Suppressor macrophage (primary cell): ENCODE results near the gene ENDOU.

ENCODE experiments used
- DNase-seq, 4 experiments: peaks; one replicate each; pipeline ENCODE4 v3.0.0-alpha.2; 2020 to 2022

Gene ENDOU

DNA sequence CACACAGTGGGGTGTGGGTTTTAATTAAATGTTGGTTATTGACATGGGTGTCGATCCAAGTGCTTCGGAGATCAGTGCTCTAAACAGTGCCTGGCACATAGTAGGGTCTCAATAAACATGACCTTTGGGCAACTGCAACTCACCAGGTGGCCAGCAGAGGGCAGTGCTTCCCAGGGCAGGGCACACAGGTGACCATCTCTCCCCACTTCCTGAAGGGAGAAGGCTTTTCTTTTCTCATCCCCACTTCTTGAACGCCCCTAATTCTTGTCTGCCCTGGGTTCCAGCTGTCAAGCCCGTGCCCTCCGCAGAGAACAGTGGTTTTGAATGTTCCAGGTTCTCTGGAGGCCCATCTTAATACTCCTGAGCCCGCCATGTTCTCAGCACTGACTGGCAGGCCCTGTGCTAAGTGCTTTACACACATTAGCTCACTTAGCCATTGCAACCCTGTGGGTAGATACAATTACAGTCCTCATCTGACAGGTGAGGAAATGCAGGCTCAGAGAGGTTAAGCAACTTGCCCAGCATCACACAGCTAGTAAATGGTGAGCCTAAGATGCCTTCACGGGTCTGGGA, 17.0 kb upstream of the ENDOU start:
- peak; percentile 37 to 70 (median 52) for DNase-seq

DNA sequence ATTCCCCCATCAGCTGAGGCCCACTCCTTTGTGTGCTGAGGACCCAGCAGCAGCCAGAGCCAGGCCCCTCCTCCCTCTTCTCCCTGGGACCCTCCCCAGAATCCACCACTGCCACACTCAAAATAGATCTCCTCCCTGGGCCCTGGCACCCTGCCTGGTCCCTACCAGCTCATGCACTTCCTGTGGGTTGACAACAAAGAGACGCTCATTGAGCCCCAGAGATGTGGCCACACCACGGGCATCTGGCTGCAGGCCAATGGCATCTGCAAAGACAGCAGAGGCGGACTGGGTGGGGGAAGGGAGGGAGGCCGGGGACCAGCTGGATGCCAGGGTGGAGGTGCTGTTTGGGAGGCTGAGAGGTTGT, 16.0 kb upstream of the ENDOU start:
- DNase-seq: peak; percentile 82 to 90 (median 88)

DNA sequence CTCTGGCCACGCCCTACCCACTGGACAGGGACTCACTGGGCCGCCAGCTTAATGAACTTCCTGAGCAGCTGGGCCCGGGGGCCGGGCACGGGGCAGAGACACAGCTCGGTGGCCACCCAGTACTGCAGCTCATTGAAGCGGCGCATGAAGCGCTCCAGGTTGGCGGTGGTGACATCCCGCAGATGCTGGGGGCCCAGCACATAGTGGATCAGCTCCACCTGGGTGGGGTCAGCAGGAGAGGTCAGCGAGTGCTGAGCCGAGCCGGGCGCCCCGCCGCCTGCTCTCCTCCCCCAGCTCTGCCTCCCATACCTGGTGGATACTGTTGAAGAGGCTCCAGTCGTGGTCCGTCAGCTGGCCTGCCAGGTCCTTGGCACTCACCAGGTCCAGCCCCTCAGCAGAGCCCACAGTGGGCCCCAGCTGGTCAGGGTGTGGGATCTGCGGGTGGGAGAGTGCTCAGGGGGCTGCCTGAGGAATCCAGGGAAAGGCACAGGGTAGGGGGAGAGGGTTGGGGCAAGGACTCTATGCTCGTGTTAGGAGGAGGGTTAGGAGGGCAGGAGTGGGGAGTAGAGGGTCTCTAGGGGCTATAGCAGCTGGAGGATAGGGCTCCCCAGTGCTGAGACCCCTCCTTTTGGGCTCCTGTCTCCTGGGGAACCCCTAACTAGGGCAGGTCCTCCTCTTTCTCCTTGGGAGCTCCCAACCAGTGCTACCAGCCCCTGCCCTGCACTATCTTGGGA, 15.5 kb upstream of the ENDOU start:
- no peak for DNase-seq

GRCh38 chr12:47739979-47740378, 14.7 kb upstream of the ENDOU start:
- DNase-seq: no peak

DNA sequence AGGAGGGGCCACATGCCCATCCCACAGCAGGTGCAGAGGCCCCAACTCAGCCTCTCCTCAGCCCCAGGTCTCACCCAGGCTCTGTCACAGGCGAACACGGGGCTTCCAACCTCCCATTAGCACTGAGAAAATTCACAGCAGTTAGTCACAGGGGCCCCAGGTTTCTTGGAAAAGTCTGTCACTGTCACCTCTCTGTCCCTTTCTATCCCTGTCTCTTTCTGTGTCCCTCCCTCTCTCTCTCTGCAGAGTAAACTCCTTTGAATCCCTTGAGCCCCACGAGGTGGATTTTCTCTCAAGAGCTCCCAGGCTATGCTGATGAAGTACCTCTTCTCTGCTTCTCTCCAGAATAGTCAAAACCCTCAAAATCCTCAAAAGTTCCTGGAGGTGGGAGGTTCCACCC, 14.0 kb upstream of the ENDOU start:
- no peak for DNase-seq

GRCh38 chr12:47737936-47738594, 12.8 kb upstream of the ENDOU start:
- no peak for DNase-seq

DNA sequence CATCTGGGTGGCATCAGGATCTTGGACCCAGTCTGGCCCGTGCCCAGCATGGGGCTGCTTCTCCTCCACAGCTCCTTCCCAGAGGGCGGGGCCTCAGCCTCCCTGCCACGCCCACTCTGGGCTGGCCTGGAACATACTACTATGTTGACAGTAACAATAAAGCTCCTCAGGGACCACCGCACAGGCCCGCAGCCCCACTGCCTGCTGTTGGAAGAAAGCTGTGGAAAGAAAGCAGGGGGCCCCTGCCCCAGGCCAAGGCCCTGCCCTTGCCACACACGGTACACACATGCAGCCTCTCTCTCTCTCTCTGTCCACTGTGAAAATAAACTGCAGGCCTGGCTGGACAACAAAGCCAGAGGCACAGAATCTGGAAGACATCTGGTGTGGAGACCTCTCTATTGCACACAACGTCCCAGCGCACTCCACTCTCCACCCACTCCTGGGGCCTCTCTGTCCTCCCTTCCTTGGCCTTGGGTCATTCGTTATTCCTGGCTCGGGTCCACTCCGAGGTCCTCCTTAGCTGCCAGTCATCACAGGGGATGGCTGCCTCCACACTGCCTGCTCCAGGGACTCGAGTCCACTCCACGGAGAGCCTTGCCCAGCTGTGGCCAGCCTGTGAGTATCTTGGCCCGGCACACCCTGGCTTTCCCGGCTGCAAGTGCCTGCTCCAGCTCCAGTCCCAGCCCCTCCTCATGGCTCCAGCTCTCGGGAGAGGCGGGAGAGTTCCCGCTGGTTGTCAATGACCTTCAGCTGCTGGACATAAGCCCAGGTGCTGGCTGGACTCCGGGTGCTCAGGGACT, 11.8 kb upstream of the ENDOU start:
- DNase-seq: no peak

DNA sequence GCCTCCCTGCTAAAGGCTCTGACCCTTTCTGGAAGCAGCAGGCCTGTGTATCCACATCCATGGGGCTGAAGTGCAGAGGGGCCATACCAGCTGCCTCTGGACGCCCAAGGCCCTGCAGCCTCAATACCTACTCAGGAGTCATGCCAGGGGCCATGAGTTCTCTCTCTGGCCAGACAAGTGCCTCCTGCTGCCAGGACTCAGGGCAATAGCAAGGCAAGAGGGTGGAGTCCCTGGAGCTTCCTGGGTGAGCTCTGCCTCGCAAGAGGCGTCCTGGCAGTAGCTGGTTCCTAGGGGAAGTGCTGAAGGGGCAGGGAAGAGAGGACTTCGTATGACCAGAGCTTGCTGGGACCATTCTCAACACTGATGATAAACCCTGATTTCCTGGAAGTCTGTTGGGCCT, 10.9 kb upstream of the ENDOU start:
- DNase-seq: peak; percentile 30 to 65 (median 58)

DNA sequence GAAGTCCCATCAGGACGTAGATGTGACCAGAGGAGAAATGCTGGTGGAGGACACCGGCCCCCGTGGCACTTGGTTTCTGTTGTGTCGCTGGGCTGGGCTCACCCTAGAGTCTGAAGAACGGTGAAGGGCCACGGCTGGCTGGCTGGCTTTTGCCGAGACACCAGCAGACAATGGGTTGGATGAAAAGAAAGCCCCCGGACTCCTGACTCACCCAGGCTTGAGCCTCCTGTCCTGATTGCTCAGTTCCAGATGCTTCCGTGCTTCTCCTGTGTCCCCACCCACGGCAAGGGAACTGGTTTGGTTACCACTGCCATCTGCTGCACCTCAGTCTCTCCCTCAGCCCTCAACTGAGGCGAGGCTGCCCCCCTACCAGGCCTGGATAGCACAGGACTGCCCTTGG, 10.4 kb upstream of the ENDOU start:
- no peak for DNase-seq

- no peak for DNase-seq
These were observed 9.6 kb upstream of the ENDOU start for GRCh38 chr12:47734725-47735480.

DNA sequence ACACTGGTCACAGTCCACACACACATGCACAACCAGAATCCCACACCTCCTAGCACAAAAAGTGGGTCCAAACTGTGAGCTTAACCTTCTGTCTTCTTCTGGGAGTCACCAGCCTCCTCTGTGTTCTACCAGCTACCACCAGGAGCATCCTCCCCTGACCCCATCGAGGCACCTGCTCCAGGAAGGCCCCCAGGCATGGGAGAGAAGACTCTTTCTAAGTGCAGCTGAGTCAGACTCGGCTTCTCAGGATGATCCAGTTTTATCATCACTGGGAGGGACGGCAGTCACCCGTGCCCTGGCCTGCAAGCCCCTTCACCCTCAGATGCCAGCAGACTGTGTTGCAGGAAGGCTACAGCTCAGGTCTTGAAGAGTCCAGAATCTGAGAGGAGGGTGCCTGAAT, 7.9 kb upstream of the ENDOU start:
- no peak for DNase-seq

DNA sequence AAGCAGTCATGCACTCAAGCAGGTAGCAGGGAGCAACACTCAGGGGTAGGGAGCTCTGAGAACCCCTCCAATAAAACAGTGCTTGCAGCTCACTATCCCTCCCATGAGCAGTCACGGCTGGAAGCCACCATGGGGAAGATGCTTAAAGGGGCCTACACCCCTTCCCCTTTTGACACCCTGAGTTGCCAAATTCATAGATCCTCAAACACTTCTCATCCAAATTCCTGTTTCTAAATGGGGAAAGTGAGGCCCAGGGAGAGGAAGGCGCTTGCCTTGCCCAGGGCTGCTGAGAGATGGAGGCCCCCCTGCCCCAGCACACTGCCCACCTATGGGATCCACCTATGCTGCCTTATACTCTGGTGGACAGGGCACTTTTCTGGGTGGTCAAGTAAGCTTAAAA, 7.2 kb upstream of the ENDOU start:
- peak in 1 of 4 experiments; percentile 22 for DNase-seq

GRCh38 chr12:47731723-47732122, 6.4 kb upstream of the ENDOU start:
- no peak for DNase-seq

DNA sequence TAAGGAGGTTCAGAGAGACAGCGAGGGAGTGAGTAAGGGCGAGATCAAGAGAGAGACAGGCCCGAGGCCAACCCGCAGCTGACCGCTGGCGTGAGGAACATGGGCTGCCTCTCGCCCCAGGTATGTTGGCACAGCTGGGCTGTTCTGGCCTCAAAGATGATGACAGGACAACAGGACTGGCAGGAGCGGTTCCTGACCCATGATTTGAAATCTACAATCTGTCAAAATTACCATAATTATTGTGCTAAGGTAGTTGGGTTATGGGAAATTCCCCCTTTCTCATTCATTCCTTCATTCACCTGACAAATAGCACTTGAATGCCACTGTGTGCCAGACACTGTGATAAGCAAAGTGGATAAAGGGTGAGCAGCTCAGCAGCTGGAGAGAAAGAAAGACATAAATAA, 5.1 kb upstream of the ENDOU start:
- DNase-seq: no peak

GRCh38 chr12:47729233-47729632, 3.9 kb upstream of the ENDOU start:
- DNase-seq: no peak

DNA sequence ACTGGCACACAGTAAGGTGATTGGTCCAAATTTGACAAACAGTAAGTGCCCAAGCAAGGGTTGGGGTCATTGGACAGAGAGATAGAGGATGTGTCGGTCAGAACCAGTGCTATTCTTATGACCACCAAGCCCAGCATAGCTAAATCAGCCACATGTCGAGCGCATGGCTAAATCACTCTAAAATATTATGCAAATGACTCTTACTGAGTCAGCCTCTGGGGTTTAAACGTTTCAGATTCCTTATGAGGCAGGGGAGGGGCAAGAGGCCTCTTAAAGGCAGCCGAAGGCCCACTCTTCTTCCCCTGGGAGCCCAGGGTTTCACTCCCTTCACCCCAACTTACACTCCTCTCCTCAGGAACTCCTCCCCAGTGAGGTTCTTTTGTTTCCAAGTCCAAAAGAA, 603 bp upstream of the ENDOU start:
- DNase-seq: no peak

- no peak for DNase-seq
These were observed 2.2 kb downstream of the ENDOU start for GRCh38 chr12:47722941-47723631.

GRCh38 chr12:47722136-47722834, 3.0 kb downstream of the ENDOU start:
- DNase-seq: no peak

- no peak for DNase-seq
These were observed 3.8 kb downstream of the ENDOU start for GRCh38 chr12:47721431-47721973.

DNA sequence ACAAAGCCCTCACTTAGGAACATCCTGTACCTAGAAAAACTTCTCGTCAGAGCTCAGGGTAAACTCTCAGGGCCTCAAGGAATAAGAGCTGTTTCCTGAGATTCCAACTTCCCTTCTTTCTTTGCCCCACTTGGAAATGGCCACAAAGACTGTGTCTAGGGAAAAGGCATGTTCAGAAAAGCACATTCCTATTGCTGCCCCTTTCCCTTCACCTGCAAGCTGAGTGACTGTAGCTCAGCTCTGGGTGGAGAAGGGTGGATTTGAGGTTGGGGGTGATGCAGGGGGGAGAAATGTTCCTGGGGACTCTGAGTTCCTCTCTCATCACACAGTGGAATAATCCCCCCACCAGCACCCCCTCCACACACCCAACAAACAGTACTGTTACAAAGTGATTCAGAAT, 6.8 kb downstream of the ENDOU start:
- no peak for DNase-seq
